GM21390 (cell line): ENCODE data around the gene SELENOS.

ENCODE experiments used
- ATAC-seq: cut with Tn5 transposase; IDR thresholded peaks from one replicate; pipeline ENCODE4 v1.9.1; 2021; ENCODE audit not compliant: unreplicated experiment

SELENOS gene

DNA sequence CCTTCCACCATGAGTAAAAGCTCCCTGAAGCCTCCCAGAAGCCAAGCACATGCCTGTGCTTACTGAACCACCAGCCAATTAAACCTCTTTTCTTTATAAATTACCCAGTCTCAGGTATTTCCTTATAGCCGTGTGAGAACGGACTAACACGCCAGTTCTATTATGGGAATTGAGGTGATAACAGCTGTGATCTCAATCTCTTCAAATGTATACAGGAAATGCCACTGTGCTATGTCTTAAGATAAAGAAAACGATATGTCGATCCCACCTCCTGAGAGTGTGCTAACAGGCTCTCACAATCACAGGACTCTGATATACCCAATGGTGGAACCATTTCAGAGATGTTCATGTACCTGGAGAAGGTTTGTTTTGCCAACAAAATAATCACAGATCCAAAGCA, 51.6 kb downstream of the SELENOS start:
- no peak for ATAC-seq
